ENCODE data around the gene CDH4.

DNA sequence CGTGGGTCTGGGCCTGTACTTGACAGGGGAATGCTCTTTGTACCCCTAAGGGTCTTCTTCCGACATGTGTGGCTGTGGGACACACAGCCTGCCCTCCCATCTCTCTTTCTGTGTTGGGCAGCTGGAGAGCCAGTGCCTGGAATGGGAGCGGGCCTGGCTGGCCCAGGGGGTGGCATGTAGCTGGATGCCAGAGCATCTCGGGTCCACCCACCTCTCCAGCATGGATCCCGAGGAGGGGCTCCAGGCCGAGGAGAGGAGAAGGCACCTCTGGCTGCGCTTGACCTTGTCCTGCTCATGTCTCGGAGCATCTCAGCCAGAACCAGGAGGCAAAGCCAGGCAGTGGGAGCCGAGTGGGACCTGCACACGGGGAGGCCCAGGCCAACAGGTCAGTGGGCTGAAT lies 16.0 kb downstream of the CDH4 start:
- TF ChIP-seq CTCF (IDR thresholded peaks at IDR 0.05; ENCODE audit: insufficient read depth, low read depth, low read length) (no peak), EZH2 (IDR thresholded peaks at IDR 0.05; ENCODE audit: insufficient read depth, low read length) (no peak)

Measured in astrocyte (in vitro differentiated cells and primary cell).